Gastroesophageal sphincter (tissue), 4 donors: ENCODE data around the gene ISOC2. TPM values are rescaled to one million over a fixed set of nuclear protein-coding genes. Genes with fewer than 3 reads are reported as not detected.
"Not testable (repeated sequence)": the region's sequence is repeated elsewhere in the genome, so short reads cannot be mapped to it uniquely, and the experiment has no call there.

Experiments
- ATAC-seq: fragments of 150-250 bp; one replicate; pipeline ENCODE4 v1.9.1; 2016; ENCODE audit warnings: mild to moderate bottlenecking, moderate library complexity
- H3K27ac ChIP-seq, 4 donors: fragments of 200-600 bp; sonication (generic) in 3 of 4; 1 replicate in 3 of 4; 2 replicates in 1 of 4; pipeline ENCODE4 v1.5.1; 2016 to 2019
- H3K27me3 ChIP-seq: fragments of 200-600 bp; sonication (generic); one replicate; pipeline ENCODE4 v1.5.1; 2019
- H3K36me3 ChIP-seq, 2 donors: fragments of 200-600 bp; sonication (generic); one replicate each; pipeline ENCODE4 v1.5.1; 2019; ENCODE audit warnings: control low read depth in 1 of 2
- H3K4me1 ChIP-seq, 3 donors: fragments of 200-600 bp; sonication (generic); 1 replicate in 2 of 3; 2 replicates in 1 of 3; pipeline ENCODE4 v1.5.1; 2016 to 2019; ENCODE audit warnings: control low read depth in 2 of 3
- H3K4me3 ChIP-seq, 2 donors: fragments of 200-600 bp; sonication (generic); one replicate each; pipeline ENCODE4 v1.5.1; 2019; ENCODE audit warnings: mild to moderate bottlenecking in 1 of 2, moderate library complexity in 1 of 2
- H3K9me3 ChIP-seq, 3 donors: fragments of 200-600 bp; sonication (generic); one replicate each; pipeline ENCODE4 v1.5.1; 2017 to 2019; ENCODE audit warnings: control low read depth in 2 of 3
- EP300 ChIP-seq: sonication (generic); formaldehyde crosslinking; IDR thresholded peaks from one replicate; pipeline ENCODE4 v1.6.1; 2017; ENCODE audit warnings: antibody characterized with exemption, mild to moderate bottlenecking
- POLR2A ChIP-seq, 2 donors: fragments of 450-650 bp; IDR thresholded peaks; one replicate each; pipeline ENCODE4 v1.6.1; 2017; ENCODE audit warnings: antibody characterized with exemption in 2 of 2, mild to moderate bottlenecking in 2 of 2, moderate library complexity in 1 of 2
- POLR2AphosphoS5 ChIP-seq: sonication (generic); formaldehyde crosslinking; IDR thresholded peaks from one replicate; pipeline ENCODE4 v1.6.1; 2017; ENCODE audit warnings: antibody characterized with exemption
- WGBS, 2 donors: methylation state at CpG; one replicate each; pipeline ENCODE4 v1.1.5; 2018; ENCODE audit warnings: low coverage in 1 of 2; 5-methylcytosine and 5-hydroxymethylcytosine counted together
- total RNA-seq, 4 donors: library from RNA; depleted of rRNA; stranded (reverse); fragments of >200 nt; gene quantifications; one replicate each; pipeline ENCODE4 v1.1.0, GENCODE V29; 2016
- TF ChIP-seq, protein P1 (sequence below), 4 experiments: fragments of 200-600 bp in 2 of 4; fragments of 450-650 bp in 2 of 4; sonication (generic) in 1 of 4; IDR thresholded peaks; one replicate each; pipeline ENCODE4 v1.5.1; 2017 to 2019; ENCODE audit warnings: antibody characterized with exemption in 4 of 4, mild to moderate bottlenecking in 2 of 4, moderate library complexity in 2 of 4

Gene ISOC2
- total RNA-seq, 4 donors from 2014 or later, result 39.0 to 78.5 (median 63.8) TPM

DNA sequence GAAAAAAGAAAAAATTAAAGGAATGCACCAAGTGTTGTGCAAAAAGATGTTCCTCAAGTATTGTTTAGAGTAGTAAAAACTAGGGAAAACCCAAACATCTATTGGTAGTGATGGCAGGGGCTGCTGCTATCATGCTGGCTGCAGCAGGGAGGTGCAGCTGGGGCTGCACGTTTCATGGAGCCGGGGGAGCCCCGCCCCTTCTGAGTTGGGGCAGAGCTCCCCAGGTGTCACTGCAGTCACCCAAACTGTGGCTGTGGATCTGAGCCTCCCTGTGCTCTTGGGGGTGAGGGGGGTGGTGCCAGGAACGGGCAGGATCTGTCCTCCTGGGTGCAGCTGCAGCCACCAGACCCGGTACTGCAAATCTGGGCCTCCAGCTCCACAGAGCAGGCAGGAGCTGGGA, 42.3 kb downstream of the ISOC2 start:
- peaks cover 33% of the 10 kb centered on the region for H3K27me3 ChIP-seq
- H3K27ac ChIP-seq, result no peak overlapping the region
- H3K36me3 ChIP-seq, result no peaks in the 10 kb centered on the region
- ATAC-seq, result no peak
- H3K4me1 ChIP-seq, result no peaks in the 10 kb centered on the region
- no peaks in the 10 kb centered on the region for H3K9me3 ChIP-seq
- no peak overlapping the region for H3K4me3 ChIP-seq
- TF ChIP-seq, protein P1, sequence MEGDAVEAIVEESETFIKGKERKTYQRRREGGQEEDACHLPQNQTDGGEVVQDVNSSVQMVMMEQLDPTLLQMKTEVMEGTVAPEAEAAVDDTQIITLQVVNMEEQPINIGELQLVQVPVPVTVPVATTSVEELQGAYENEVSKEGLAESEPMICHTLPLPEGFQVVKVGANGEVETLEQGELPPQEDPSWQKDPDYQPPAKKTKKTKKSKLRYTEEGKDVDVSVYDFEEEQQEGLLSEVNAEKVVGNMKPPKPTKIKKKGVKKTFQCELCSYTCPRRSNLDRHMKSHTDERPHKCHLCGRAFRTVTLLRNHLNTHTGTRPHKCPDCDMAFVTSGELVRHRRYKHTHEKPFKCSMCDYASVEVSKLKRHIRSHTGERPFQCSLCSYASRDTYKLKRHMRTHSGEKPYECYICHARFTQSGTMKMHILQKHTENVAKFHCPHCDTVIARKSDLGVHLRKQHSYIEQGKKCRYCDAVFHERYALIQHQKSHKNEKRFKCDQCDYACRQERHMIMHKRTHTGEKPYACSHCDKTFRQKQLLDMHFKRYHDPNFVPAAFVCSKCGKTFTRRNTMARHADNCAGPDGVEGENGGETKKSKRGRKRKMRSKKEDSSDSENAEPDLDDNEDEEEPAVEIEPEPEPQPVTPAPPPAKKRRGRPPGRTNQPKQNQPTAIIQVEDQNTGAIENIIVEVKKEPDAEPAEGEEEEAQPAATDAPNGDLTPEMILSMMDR (IDR thresholded peaks at IDR 0.05), result no peak
- WGBS, 2 donors, result 42 to 43% methylated on average over 2 of the region's 5 CpGs

DNA sequence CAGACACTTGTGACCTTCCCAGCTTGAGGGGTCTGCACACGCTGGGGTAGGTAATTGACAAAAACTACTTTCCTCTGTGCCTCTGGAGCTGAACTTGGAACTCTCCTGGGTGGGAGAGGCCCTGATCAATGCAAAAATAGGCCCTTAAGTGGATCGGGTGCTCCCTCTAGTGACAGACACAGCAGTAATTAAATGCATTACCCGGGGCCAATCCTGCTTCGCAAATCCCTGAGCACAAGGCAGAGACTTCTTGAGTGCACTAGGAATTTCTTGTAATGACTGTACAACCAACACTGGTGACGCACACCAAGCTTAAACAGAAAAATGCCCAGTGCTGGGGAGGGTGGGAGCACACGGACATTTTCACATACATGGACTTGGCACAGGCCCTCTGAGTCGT, 43.3 kb downstream of the ISOC2 start:
- Histone ChIP-seq H3K27ac (no peak overlapping the region), H3K9me3 (no peaks in the 10 kb centered on the region), H3K36me3 (no peaks in the 10 kb centered on the region), H3K27me3 (peaks cover 27% of the 10 kb centered on the region), H3K4me1 (no peaks in the 10 kb centered on the region), H3K4me3 (no peak overlapping the region)
- ATAC-seq, result peak; percentile 58
- WGBS, 2 donors, result no CpG with 5 or more reads among the region's 7 CpGs
- TF ChIP-seq POLR2A (IDR thresholded peaks at IDR 0.05) (no peak), EP300 (no peak), POLR2AphosphoS5 (no peak)
- TF ChIP-seq, protein P1 (IDR thresholded peaks at IDR 0.05), result peak in 3 of 4 experiments; percentile 59 to 67 (median 60)

DNA sequence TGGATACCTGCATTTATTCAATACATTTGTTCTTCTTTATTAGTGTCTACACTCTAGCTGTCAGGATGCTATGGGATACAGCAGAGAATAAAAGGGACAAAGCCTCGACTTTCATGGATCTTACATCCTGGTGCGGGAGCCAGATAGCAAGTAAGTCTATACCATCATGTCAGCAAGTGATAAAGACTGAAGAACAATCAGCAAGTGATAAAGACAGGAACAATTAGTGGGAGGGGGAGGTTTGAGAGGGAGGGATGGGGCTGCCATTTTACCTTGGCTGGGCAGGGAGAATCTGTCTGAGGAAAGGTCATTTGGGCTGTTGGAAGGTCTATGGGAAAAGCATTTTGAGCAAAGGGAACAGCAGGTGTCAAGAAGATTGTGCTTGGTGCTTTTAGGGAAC, 51.3 kb downstream of the ISOC2 start:
- Histone ChIP-seq H3K4me1 (peaks cover 0 to 22% (median 16%) of the 10 kb centered on the region in 3 donors), H3K27me3 (no peaks in the 10 kb centered on the region), H3K36me3 (peaks cover 0 to 12% of the 10 kb centered on the region in 2 donors), H3K9me3 (no peaks in the 10 kb centered on the region), H3K4me3 (no peak overlapping the region), H3K27ac (no peak overlapping the region)
- WGBS, 2 donors, result 67 to 83% methylated on average over 1 of the region's 2 CpGs
- TF ChIP-seq POLR2AphosphoS5, result no peak
- no peak for TF ChIP-seq EP300
- TF ChIP-seq POLR2A (IDR thresholded peaks at IDR 0.05), result no peak
- TF ChIP-seq, protein P1 (IDR thresholded peaks at IDR 0.05), result no peak
- no peak for ATAC-seq

DNA sequence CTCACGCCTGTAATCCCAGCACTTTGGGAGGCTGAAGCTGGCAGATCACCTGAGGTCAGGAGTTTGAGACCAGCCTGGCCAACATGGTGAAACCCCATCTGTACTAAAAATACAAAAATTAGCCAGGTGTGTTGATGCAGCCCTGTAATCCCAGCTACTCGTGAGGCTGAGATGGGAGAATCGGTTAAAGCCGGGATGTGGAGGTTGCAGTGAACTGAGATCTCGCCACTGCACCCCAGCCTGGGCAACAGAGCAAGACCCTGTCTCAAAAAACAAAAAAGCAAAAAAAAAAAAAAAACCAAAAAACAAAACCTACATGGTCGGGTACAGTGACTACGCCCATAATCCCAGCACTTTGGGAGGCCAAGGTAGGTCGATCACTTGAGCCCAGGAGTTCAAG, 52.3 kb downstream of the ISOC2 start:
- not testable (repeated sequence) for H3K9me3 ChIP-seq, H3K27me3 ChIP-seq, ATAC-seq, H3K4me3 ChIP-seq
- H3K36me3 ChIP-seq, result peaks cover 0 to 21% of the 10 kb centered on the region in 2 donors
- 92% methylated on average over 7 of the region's 8 CpGs; no CpG with 5 or more reads in 1 of the 2 donors for WGBS, 2 donors
- peaks cover 0 to 22% (median 16%) of the 10 kb centered on the region in 3 donors for H3K4me1 ChIP-seq
- H3K27ac ChIP-seq, result peak overlapping the region in 2 of 4 donors; percentile 97 to 98

DNA sequence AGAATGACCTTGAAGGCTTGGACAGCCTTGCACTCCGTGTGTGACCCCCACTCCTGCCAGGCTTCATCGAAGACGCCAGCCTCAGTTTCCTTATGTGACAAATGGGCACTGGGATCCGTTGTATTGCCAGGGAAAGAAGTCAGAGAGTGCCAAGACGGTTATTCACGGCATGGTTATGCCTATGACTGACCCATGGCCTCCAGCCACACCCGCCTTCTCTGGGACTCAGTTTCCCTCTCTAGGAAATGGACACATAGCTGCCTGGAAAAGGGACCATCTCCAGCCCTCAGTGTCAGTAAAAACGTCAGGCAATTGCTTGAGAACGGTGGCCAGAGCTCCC, 52.9 kb downstream of the ISOC2 start:
- no peaks in the 10 kb centered on the region for H3K9me3 ChIP-seq
- H3K36me3 ChIP-seq, result peaks cover 0 to 27% of the 10 kb centered on the region in 2 donors
- 53 to 60% methylated on average over 3 to 9 of the region's 9 CpGs for WGBS, 2 donors
- H3K27me3 ChIP-seq, result no peaks in the 10 kb centered on the region
- H3K4me3 ChIP-seq, result peak overlapping the region; percentile 28 to 85
- peak overlapping the region; percentile 81 to 98 (median 96) for H3K27ac ChIP-seq
- ATAC-seq, result no peak
- TF ChIP-seq POLR2AphosphoS5 (no peak), EP300 (no peak), POLR2A (IDR thresholded peaks at IDR 0.05) (no peak)
- TF ChIP-seq, protein P1 (IDR thresholded peaks at IDR 0.05), result no peak
- H3K4me1 ChIP-seq, result peaks cover 0 to 22% (median 16%) of the 10 kb centered on the region in 3 donors
